ENCODE results near the gene SH3RF3.

DNA sequence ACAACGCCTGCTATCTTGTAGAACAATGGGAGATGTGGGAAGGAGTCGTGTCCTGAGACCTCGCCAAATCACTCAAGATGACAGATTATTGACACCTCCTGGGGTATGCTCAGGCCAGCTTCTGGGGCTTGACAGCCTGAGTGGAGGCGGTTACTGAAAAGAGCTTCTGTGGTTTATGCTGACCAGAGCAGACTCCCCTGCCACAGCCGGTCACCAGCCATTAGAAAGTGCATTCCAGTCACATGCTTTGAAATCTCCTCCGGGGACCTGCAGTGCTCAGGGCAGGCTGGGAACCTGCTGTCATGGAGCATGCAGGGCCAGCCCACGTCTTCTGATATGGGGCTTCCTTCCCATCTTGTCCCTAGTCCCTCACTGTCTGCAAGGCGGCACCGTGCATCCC lies 268.9 kb downstream of the SH3RF3 start:
- TF ChIP-seq SPI1 (IDR thresholded peaks at IDR 0.05; ENCODE audit: low read depth, low read length) (no peak), POLR2A (IDR thresholded peaks at IDR 0.05; ENCODE audit: low read depth, low read length) (no peak)
